ENCODE data around the gene DRC7. TPM values are rescaled to one million over a fixed set of nuclear protein-coding genes. Genes with fewer than 3 reads are reported as not detected.

Gene DRC7
- total RNA-seq, 1 experiment from 2014 or later: not detected

GRCh38 chr16:57755726-57756423, 61.3 kb downstream of the DRC7 start:
- intact Hi-C loops (cut with micrococcal nuclease): loop anchor here (2.0 kb wide), 1 partner anchor 245 kb away; the partner anchor contains the start of genes USB1 and ZNF319
- CTCF ChIA-PET: interaction anchor here (1.0 kb wide), 1 partner anchor 107 kb away, joined by 4 read pairs; no protein-coding TSS in a partner anchor
- POLR2A ChIA-PET (ENCODE audit: unreplicated experiment): no interaction called here
- Histone ChIP-seq H2AFZ (ENCODE audit: low read length) (no peak overlapping the region), H3K9me2 (replicated peaks; ENCODE audit: low read length) (no peaks in the 10 kb centered on the region), H3K27me3 (ENCODE audit: low read length) (no peaks in the 10 kb centered on the region), H3K9me3 (ENCODE audit: low read length) (no peaks in the 10 kb centered on the region), H3F3A (ENCODE audit: low read length, unreplicated experiment) (no peaks in the 10 kb centered on the region), H3K27ac (ENCODE audit: low read length) (no peak overlapping the region), H3K4me2 (ENCODE audit: low read length) (no peak overlapping the region), H3K4me1 (ENCODE audit: insufficient read depth, low read length) (no peaks in the 10 kb centered on the region), H3K4me3 (ENCODE audit: low read length) (no peak overlapping the region), H3K9ac (ENCODE audit: low read length) (no peak overlapping the region), H4K20me1 (ENCODE audit: low read length) (no peaks in the 10 kb centered on the region), H3K36me3 (ENCODE audit: low read depth, low read length) (no peaks in the 10 kb centered on the region), H3K79me2 (ENCODE audit: low read length) (no peaks in the 10 kb centered on the region)
- BruUV-seq (replicated peaks): no TSS peak
- DNase-seq (no peak), ATAC-seq (no peak)
- TF ChIP-seq CTCF (conservative IDR thresholded peaks at IDR 0.05; ENCODE audit: low read depth, low read length): no peak
- no peak for TF ChIP-seq EZH2 (IDR thresholded peaks at IDR 0.05; ENCODE audit: low read length, unreplicated experiment)

GRCh38 chr16:57756424-57757325, 62.1 kb downstream of the DRC7 start:
- Histone ChIP-seq H3K4me3 (ENCODE audit: low read length) (no peak overlapping the region), H3K9me3 (ENCODE audit: low read length) (no peaks in the 10 kb centered on the region), H3K9ac (ENCODE audit: low read length) (no peak overlapping the region), H3K9me2 (replicated peaks; ENCODE audit: low read length) (no peaks in the 10 kb centered on the region), H3K4me2 (ENCODE audit: low read length) (no peak overlapping the region), H3K36me3 (ENCODE audit: low read depth, low read length) (no peaks in the 10 kb centered on the region), H3K79me2 (ENCODE audit: low read length) (no peaks in the 10 kb centered on the region), H4K20me1 (ENCODE audit: low read length) (no peaks in the 10 kb centered on the region), H2AFZ (ENCODE audit: low read length) (no peak overlapping the region), H3K27me3 (ENCODE audit: low read length) (no peaks in the 10 kb centered on the region), H3K27ac (ENCODE audit: low read length) (no peak overlapping the region), H3K4me1 (ENCODE audit: insufficient read depth, low read length) (no peaks in the 10 kb centered on the region), H3F3A (ENCODE audit: low read length, unreplicated experiment) (no peaks in the 10 kb centered on the region)
- BruUV-seq (replicated peaks): no TSS peak
- POLR2A ChIA-PET (ENCODE audit: unreplicated experiment): no interaction called here
- intact Hi-C loops (cut with micrococcal nuclease): loop anchor here (1.0 to 2.0 kb wide), 2 partner anchors 107 to 244 kb away; partner anchors contain the start of genes USB1 and ZNF319
- TF ChIP-seq EZH2phosphoT487 (IDR thresholded peaks at IDR 0.05; ENCODE audit: borderline replicate concordance, low read length) (no peak), CTCF (conservative IDR thresholded peaks at IDR 0.05; ENCODE audit: low read depth, low read length) (no peak), EZH2 (IDR thresholded peaks at IDR 0.05; ENCODE audit: low read length, unreplicated experiment) (no peak)
- DNase-seq: no peak
- CTCF ChIA-PET: interaction anchor here (1.0 kb wide), 1 partner anchor 107 kb away, joined by 4 read pairs; no protein-coding TSS in a partner anchor
- peak; percentile 5; the same call in 1 of the 2 replicates for ATAC-seq

Data from PC-3 (cell line).